Endodermal cell (in vitro differentiated cells): ENCODE results near the gene FGF14. TPM values are rescaled to one million over a fixed set of nuclear protein-coding genes. Genes with fewer than 3 reads are reported as not detected.

ENCODE experiments used
- DNase-seq: peaks from one replicate; pipeline ENCODE4 v3.0.0-alpha.2; 2017
- H3K27ac ChIP-seq: 2 replicates; pipeline ENCODE4 v1.5.1; 2013; ENCODE audit warnings: mild to moderate bottlenecking, low read depth, low read length, moderate library complexity
- H3K27me3 ChIP-seq: 2 replicates; pipeline ENCODE4 v1.6.1; 2013; ENCODE audit warnings: mild to moderate bottlenecking, low read length, moderate library complexity; ENCODE audit not compliant: insufficient read depth, control insufficient read depth, poor library complexity, severe bottlenecking
- H3K36me3 ChIP-seq: 2 replicates; pipeline ENCODE4 v1.7.0; 2013; ENCODE audit warnings: mild to moderate bottlenecking, low read length, moderate library complexity; ENCODE audit not compliant: control insufficient read depth, insufficient read depth
- H3K4me1 ChIP-seq: one replicate; pipeline ENCODE4 v1.7.0; 2013; ENCODE audit warnings: low read length; ENCODE audit not compliant: control insufficient read depth, insufficient read depth
- H3K4me3 ChIP-seq: 2 replicates; pipeline ENCODE4 v1.5.1; 2013; ENCODE audit warnings: mild to moderate bottlenecking, low read length, moderate library complexity
- H3K9ac ChIP-seq: 2 replicates; pipeline ENCODE4 v1.6.1; 2013; ENCODE audit warnings: mild to moderate bottlenecking, low read length, moderate library complexity; ENCODE audit not compliant: poor library complexity, severe bottlenecking; ENCODE audit errors: extremely low read depth
- H3K9me3 ChIP-seq: 2 replicates; pipeline ENCODE4 v1.6.1; 2013; ENCODE audit warnings: mild to moderate bottlenecking, low read length, moderate library complexity; ENCODE audit not compliant: control insufficient read depth
- H3K27ac Mint-ChIP-seq: 2 replicates; pipeline ENCODE4 v1.8.0; 2020; ENCODE audit warnings: mixed read lengths
- H3K27me3 Mint-ChIP-seq: 2 replicates; pipeline ENCODE4 v1.8.0; 2021; ENCODE audit warnings: mild to moderate bottlenecking, mixed read lengths; ENCODE audit not compliant: insufficient read depth
- H3K36me3 Mint-ChIP-seq: 2 replicates; pipeline ENCODE4 v1.8.0; 2020; ENCODE audit warnings: low read depth, mixed read lengths
- H3K4me1 Mint-ChIP-seq: 2 replicates; pipeline ENCODE4 v1.8.0; 2020; ENCODE audit warnings: mixed read lengths
- H3K4me3 Mint-ChIP-seq: 2 replicates; pipeline ENCODE4 v1.8.0; 2020; ENCODE audit warnings: mild to moderate bottlenecking, moderate library complexity, mixed read lengths
- H3K9me3 Mint-ChIP-seq: 2 replicates; pipeline ENCODE4 v1.8.0; 2020; ENCODE audit warnings: mild to moderate bottlenecking, mixed read lengths
- CTCF ChIP-seq: fragments of 200-600 bp; sonication (generic); conservative IDR thresholded peaks from 2 replicates; pipeline ENCODE4 v1.5.0; 2021; ENCODE audit warnings: antibody characterized with exemption, mild to moderate bottlenecking
- WGBS, 2 experiments: methylation state at CpG; one replicate each; pipeline versions ENCODE4 v1.1.5 to v1.1.7; 2013; ENCODE audit warnings: missing lambda C conversion rate in 2 of 2, mixed read lengths in 1 of 2; ENCODE audit not compliant: insufficient coverage in 1 of 2, insufficient read length in 1 of 2; 5-methylcytosine and 5-hydroxymethylcytosine counted together
- total RNA-seq, 2 donors: library from RNA; stranded (reverse); fragmentation: NEBNext Ultra II Directional in 1 of 2; extraction: Animal tissue kit (Norgen Biotek cat#: 25700) in 1 of 2; gene quantifications; 2 replicates in 1 of 2; 3 replicates in 1 of 2; pipeline ENCODE4 v1.2.1, GENCODE V29; 2021

FGF14 gene
- total RNA-seq, 2 donors from 2014 or later, result 0.15 to 0.26 TPM

GRCh38 chr13:101868585-101869469, 533.0 kb downstream of the FGF14 start:
- Mint-ChIP-seq H3K36me3 (no peaks in the 10 kb centered on the region), H3K4me1 (peaks cover 3% of the 10 kb centered on the region), H3K4me3 (no peak overlapping the region), H3K27ac (no peak overlapping the region), H3K27me3 (no peaks in the 10 kb centered on the region), H3K9me3 (no peaks in the 10 kb centered on the region)
- H3K27ac ChIP-seq, result no peak overlapping the region
- H3K4me1 ChIP-seq, result no peaks in the 10 kb centered on the region
- H3K9me3 ChIP-seq, result no peaks in the 10 kb centered on the region
- no peak overlapping the region for H3K4me3 ChIP-seq
- no peaks in the 10 kb centered on the region for H3K36me3 ChIP-seq
- no peak overlapping the region for H3K9ac ChIP-seq
- 84 to 94% methylated on average over 8 to 12 of the region's 12 CpGs for WGBS, 2 experiments
- no peak for DNase-seq
- H3K27me3 ChIP-seq, result no peaks in the 10 kb centered on the region
- TF ChIP-seq CTCF, result no peak

DNA sequence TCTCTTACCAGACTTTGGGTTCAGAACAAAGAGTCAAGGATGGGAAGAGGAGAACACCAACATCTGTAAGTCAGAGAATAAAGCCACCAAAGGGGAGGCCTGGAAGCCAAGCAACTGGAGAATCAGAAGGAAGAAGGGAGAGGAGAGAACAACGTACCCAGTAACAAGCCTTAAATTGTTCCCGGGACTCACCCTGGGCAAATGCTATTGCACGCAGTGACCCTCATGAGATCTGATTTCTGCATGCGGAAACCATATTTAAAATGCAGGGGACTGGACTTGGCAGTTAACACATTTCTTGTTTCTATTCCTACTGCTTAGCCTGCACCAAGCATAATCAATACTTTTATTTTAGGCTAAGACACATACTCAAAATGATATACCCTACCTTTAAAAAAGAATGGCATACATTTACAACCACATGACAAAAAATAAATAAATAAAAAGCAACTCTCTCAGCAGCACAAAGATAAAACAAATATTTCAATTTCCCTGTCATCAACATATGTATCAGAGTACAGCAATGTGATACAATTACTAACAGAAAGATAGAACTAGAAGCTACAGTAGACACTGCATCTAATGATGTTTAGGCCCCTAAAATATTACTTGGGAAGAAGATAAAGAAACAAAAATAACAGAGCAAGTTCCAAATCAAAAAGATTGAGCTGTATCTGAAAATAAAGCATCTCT, 534.8 kb downstream of the FGF14 start:
- Histone ChIP-seq H3K9ac (no peak overlapping the region), H3K36me3 (no peaks in the 10 kb centered on the region), H3K27me3 (no peaks in the 10 kb centered on the region), H3K9me3 (no peaks in the 10 kb centered on the region), H3K4me3 (no peak overlapping the region), H3K27ac (no peak overlapping the region), H3K4me1 (no peaks in the 10 kb centered on the region)
- Mint-ChIP-seq H3K9me3 (no peaks in the 10 kb centered on the region), H3K27ac (no peak overlapping the region), H3K27me3 (no peaks in the 10 kb centered on the region), H3K4me3 (no peak overlapping the region), H3K36me3 (no peaks in the 10 kb centered on the region), H3K4me1 (peaks cover 3% of the 10 kb centered on the region)
- TF ChIP-seq CTCF, result no peak
- DNase-seq, result no peak
- WGBS, 2 experiments, result 90 to 93% methylated on average over 4 of the region's 4 CpGs

- H3K4me1 ChIP-seq, result no peaks in the 10 kb centered on the region
- H3K36me3 ChIP-seq, result no peaks in the 10 kb centered on the region
- no peak overlapping the region for H3K4me3 Mint-ChIP-seq
- 95 to 97% methylated on average over 3 to 5 of the region's 5 CpGs for WGBS, 2 experiments
- no peak overlapping the region for H3K4me3 ChIP-seq
- H3K9me3 ChIP-seq, result no peaks in the 10 kb centered on the region
- DNase-seq, result no peak
- no peak overlapping the region for H3K27ac ChIP-seq
- H3K9me3 Mint-ChIP-seq, result no peaks in the 10 kb centered on the region
- no peak overlapping the region for H3K9ac ChIP-seq
- H3K36me3 Mint-ChIP-seq, result no peaks in the 10 kb centered on the region
- TF ChIP-seq CTCF, result no peak
- H3K27ac Mint-ChIP-seq, result no peak overlapping the region
- no peaks in the 10 kb centered on the region for H3K4me1 Mint-ChIP-seq
- peaks cover 2% of the 10 kb centered on the region for H3K27me3 Mint-ChIP-seq
- H3K27me3 ChIP-seq, result no peaks in the 10 kb centered on the region
These were observed 543.0 kb downstream of the FGF14 start for GRCh38 chr13:101858860-101859259.
